H9 (cell line): Measurements from ENCODE around the gene SGSM2. TPM values are rescaled to one million over a fixed set of nuclear protein-coding genes. Genes with fewer than 3 reads are reported as not detected.

Source experiments
- DNase-seq: peaks from one replicate; pipeline ENCODE4 v3.0.0-alpha.2; 2017
- H2AFZ ChIP-seq: one replicate; pipeline ENCODE4 v1.6.1; 2013; ENCODE audit warnings: mild to moderate bottlenecking, low read length, control low read depth, moderate library complexity
- H2AK5ac ChIP-seq: 2 replicates; pipeline ENCODE4 v1.6.1; 2013; ENCODE audit warnings: low read length, control low read depth, mixed read lengths; ENCODE audit not compliant: insufficient read length
- H2BK120ac ChIP-seq: one replicate; pipeline ENCODE4 v1.6.1; 2013; ENCODE audit warnings: low read depth, mild to moderate bottlenecking, low read length, control low read depth, inconsistent platforms; ENCODE audit not compliant: poor library complexity, severe bottlenecking
- H2BK12ac ChIP-seq: 2 replicates; pipeline ENCODE4 v1.6.1; 2013; ENCODE audit warnings: low read length, control low read depth, mixed read lengths, low read depth; ENCODE audit not compliant: insufficient read length
- H2BK15ac ChIP-seq: 2 replicates; pipeline ENCODE4 v1.6.1; 2013; ENCODE audit warnings: low read depth, low read length, control low read depth
- H2BK20ac ChIP-seq: one replicate; pipeline ENCODE4 v1.6.1; 2013; ENCODE audit warnings: low read depth, mild to moderate bottlenecking, low read length, control low read depth, inconsistent platforms; ENCODE audit not compliant: poor library complexity, severe bottlenecking
- H2BK5ac ChIP-seq: 2 replicates; pipeline ENCODE4 v1.6.1; 2013; ENCODE audit warnings: low read length, control low read depth, mixed read lengths; ENCODE audit not compliant: insufficient read length
- H3K14ac ChIP-seq: 2 replicates; pipeline ENCODE4 v1.6.1; 2013; ENCODE audit warnings: low read length, control low read depth; ENCODE audit not compliant: insufficient read depth
- H3K18ac ChIP-seq: 2 replicates; pipeline ENCODE4 v1.6.1; 2013; ENCODE audit warnings: low read depth, mild to moderate bottlenecking, mixed read lengths, low read length, control low read depth; ENCODE audit not compliant: insufficient read length
- H3K23ac ChIP-seq: 2 replicates; pipeline ENCODE4 v1.6.1; 2013; ENCODE audit warnings: low read length, control low read depth, mixed read lengths, low read depth; ENCODE audit not compliant: insufficient read length
- H3K23me2 ChIP-seq: 2 replicates; pipeline ENCODE4 v1.6.1; 2013; ENCODE audit warnings: low read depth, mild to moderate bottlenecking, mixed read lengths, low read length, control low read depth; ENCODE audit not compliant: insufficient read length, poor library complexity, severe bottlenecking
- H3K27ac ChIP-seq: 2 replicates; pipeline ENCODE4 v1.5.1; 2013; ENCODE audit warnings: low read length, control low read depth, mixed read lengths, low read depth; ENCODE audit not compliant: insufficient read length
- H3K27me3 ChIP-seq: 2 replicates; pipeline ENCODE4 v1.6.1; 2013; ENCODE audit warnings: low read length, control low read depth, inconsistent platforms; ENCODE audit not compliant: insufficient read depth
- H3K4ac ChIP-seq: 2 replicates; pipeline ENCODE4 v1.6.1; 2013; ENCODE audit warnings: low read depth, mild to moderate bottlenecking, control low read depth, inconsistent platforms, low read length, moderate library complexity
- H3K4me1 ChIP-seq: 2 replicates; pipeline ENCODE4 v1.6.1; 2013; ENCODE audit warnings: low read length, control low read depth, inconsistent platforms; ENCODE audit not compliant: insufficient read depth
- H3K4me2 ChIP-seq: 2 replicates; pipeline ENCODE4 v1.6.1; 2013; ENCODE audit warnings: low read length, control low read depth, mixed read lengths; ENCODE audit not compliant: insufficient read length, insufficient read depth
- H3K56ac ChIP-seq: 2 replicates; pipeline ENCODE4 v1.6.1; 2013; ENCODE audit warnings: low read depth, mild to moderate bottlenecking, mixed read lengths, low read length, control low read depth; ENCODE audit not compliant: insufficient read length
- H3K79me1 ChIP-seq: 2 replicates; pipeline ENCODE4 v1.6.1; 2013; ENCODE audit warnings: low read depth, mild to moderate bottlenecking, moderate library complexity, low read length, control low read depth, inconsistent platforms; ENCODE audit not compliant: insufficient read depth, poor library complexity, severe bottlenecking
- H3K79me2 ChIP-seq: 2 replicates; pipeline ENCODE4 v1.6.1; 2013; ENCODE audit warnings: low read length, control low read depth, inconsistent platforms; ENCODE audit not compliant: insufficient read depth
- H3K9ac ChIP-seq: 2 replicates; pipeline ENCODE4 v1.6.1; 2013; ENCODE audit warnings: low read length, control low read depth, mixed read lengths; ENCODE audit not compliant: insufficient read length; ENCODE audit errors: extremely low read depth
- H3K9me3 ChIP-seq: one replicate; pipeline ENCODE4 v1.6.1; 2013; ENCODE audit warnings: low read depth, low read length, inconsistent platforms; ENCODE audit not compliant: control insufficient read depth
- H3T11ph ChIP-seq: one replicate; pipeline ENCODE4 v1.6.1; 2013; ENCODE audit warnings: mild to moderate bottlenecking, low read length, control low read depth, inconsistent platforms
- H4K20me1 ChIP-seq: one replicate; pipeline ENCODE4 v1.6.1; 2013; ENCODE audit not compliant: control insufficient read depth, insufficient read length, insufficient read depth
- H4K5ac ChIP-seq: 2 replicates; pipeline ENCODE4 v1.6.1; 2013; ENCODE audit warnings: low read depth, mild to moderate bottlenecking, mixed read lengths, low read length, control low read depth; ENCODE audit not compliant: insufficient read length
- H4K8ac ChIP-seq: replicated peaks from 2 replicates; pipeline ENCODE4 v1.6.1; 2013; ENCODE audit warnings: low read length, control low read depth, mixed read lengths, low read depth; ENCODE audit not compliant: insufficient read length
- H4K91ac ChIP-seq: 2 replicates; pipeline ENCODE4 v1.6.1; 2013; ENCODE audit warnings: low read depth, mild to moderate bottlenecking, moderate library complexity, mixed read lengths, low read length, control low read depth; ENCODE audit not compliant: insufficient read length
- H3K27ac Mint-ChIP-seq, 3 experiments: 2 replicates in 2 of 3; 3 replicates in 1 of 3; pipeline ENCODE4 v1.8.0; 2020 to 2021; ENCODE audit warnings: mixed read lengths in 3 of 3, mild to moderate bottlenecking in 1 of 3, moderate library complexity in 1 of 3
- H3K27me3 Mint-ChIP-seq: 2 replicates; pipeline ENCODE4 v1.8.0; 2021; ENCODE audit warnings: low read depth, mild to moderate bottlenecking, moderate library complexity, mixed read lengths
- H3K36me3 Mint-ChIP-seq, 3 experiments: 2 replicates in 2 of 3; 3 replicates in 1 of 3; pipeline ENCODE4 v1.8.0; 2020 to 2021; ENCODE audit warnings: low read depth in 3 of 3, mixed read lengths in 3 of 3; ENCODE audit not compliant: insufficient read depth in 1 of 3
- H3K4me1 Mint-ChIP-seq, 2 experiments: 2 replicates each; pipeline ENCODE4 v1.8.0; 2020; ENCODE audit warnings: mixed read lengths in 2 of 2
- H3K4me3 Mint-ChIP-seq, 2 experiments: 2 replicates in 1 of 2; 3 replicates in 1 of 2; pipeline ENCODE4 v1.8.0; 2020 to 2021; ENCODE audit warnings: mild to moderate bottlenecking in 2 of 2, mixed read lengths in 2 of 2, moderate library complexity in 1 of 2
- H3K9me3 Mint-ChIP-seq, 2 experiments: 2 replicates in 1 of 2; 3 replicates in 1 of 2; pipeline ENCODE4 v1.8.0; 2020; ENCODE audit warnings: mild to moderate bottlenecking in 2 of 2, mixed read lengths in 2 of 2, moderate library complexity in 1 of 2
- CTCF ChIP-seq: fragments of 200-600 bp; sonication (generic); conservative IDR thresholded peaks from 3 replicates; pipeline ENCODE4 v1.8.0; 2021; ENCODE audit warnings: antibody characterized with exemption, mild to moderate bottlenecking
- WGBS: extraction: QIAGEN DNeasy Blood & Tissue Kit; methylation state at CpG from one replicate; pipeline ENCODE4 v1.1.7; 2013; ENCODE audit warnings: missing lambda C conversion rate, low lambda C conversion rate, mixed read lengths; ENCODE audit not compliant: insufficient read length; ENCODE audit errors: extremely low coverage; 5-methylcytosine and 5-hydroxymethylcytosine counted together
- total RNA-seq: library from RNA; stranded (reverse); gene quantifications from 2 replicates; pipeline ENCODE4 v1.2.1, GENCODE V29; 2021

Gene SGSM2
- total RNA-seq, 1 experiment from 2014 or later, result 45.6 TPM

GRCh38 chr17:2391597-2392251 lies 54.4 kb downstream of the SGSM2 start:
- Histone ChIP-seq H2BK5ac (no peak overlapping the region), H2BK15ac (no peak overlapping the region), H3K18ac (no peak overlapping the region), H3K27me3 (no peaks in the 10 kb centered on the region), H3K79me1 (no peaks in the 10 kb centered on the region), H3K9me3 (no peaks in the 10 kb centered on the region), H3K4ac (no peak overlapping the region), H2BK12ac (no peak overlapping the region), H4K8ac (no peak overlapping the region), H4K20me1 (no peaks in the 10 kb centered on the region), H2BK20ac (no peak overlapping the region), H3K23ac (no peak overlapping the region), H3K14ac (no peak overlapping the region), H3K4me1 (no peaks in the 10 kb centered on the region; the same call in 1 of the 2 replicates), H2BK120ac (no peak overlapping the region), H3K4me2 (peak overlapping the region; percentile 76), H3K9ac (no peak overlapping the region), H3T11ph (no peak overlapping the region), H3K27ac (no peak overlapping the region), H4K5ac (no peak overlapping the region), H3K23me2 (peaks cover 4% of the 10 kb centered on the region), H2AK5ac (no peak overlapping the region), H2AFZ (no peak overlapping the region), H4K91ac (no peak overlapping the region), H3K79me2 (no peaks in the 10 kb centered on the region), H3K56ac (no peak overlapping the region)
- Mint-ChIP-seq H3K27me3 (no peaks in the 10 kb centered on the region), H3K36me3 (peaks cover 5 to 31% (median 26%) of the 10 kb centered on the region in 3 experiments; a peak in 6 of 7 replicates), H3K9me3 (no peaks in the 10 kb centered on the region; a peak in 2 of 5 replicates), H3K4me3 (peak overlapping the region; percentile 68 to 93), H3K4me1 (peaks cover 30 to 47% of the 10 kb centered on the region in 2 experiments), H3K27ac (peak overlapping the region in 1 of 3 experiments; percentile 81; a peak in 3 of 7 replicates)
- TF ChIP-seq CTCF, result no peak
- DNase-seq, result no peak
- WGBS, result no CpG with 5 or more reads among the region's 18 CpGs
